ENCODE data around the gene PRIM1. TPM values are rescaled to one million over a fixed set of nuclear protein-coding genes. Genes with fewer than 3 reads are reported as not detected.

PRIM1 gene
- total and polyA plus RNA-seq, 2 of the 8 experiments (the other 6 are each of a cell fraction or from before 2014, with no cell fraction given): 52.4 to 61.9 TPM

DNA sequence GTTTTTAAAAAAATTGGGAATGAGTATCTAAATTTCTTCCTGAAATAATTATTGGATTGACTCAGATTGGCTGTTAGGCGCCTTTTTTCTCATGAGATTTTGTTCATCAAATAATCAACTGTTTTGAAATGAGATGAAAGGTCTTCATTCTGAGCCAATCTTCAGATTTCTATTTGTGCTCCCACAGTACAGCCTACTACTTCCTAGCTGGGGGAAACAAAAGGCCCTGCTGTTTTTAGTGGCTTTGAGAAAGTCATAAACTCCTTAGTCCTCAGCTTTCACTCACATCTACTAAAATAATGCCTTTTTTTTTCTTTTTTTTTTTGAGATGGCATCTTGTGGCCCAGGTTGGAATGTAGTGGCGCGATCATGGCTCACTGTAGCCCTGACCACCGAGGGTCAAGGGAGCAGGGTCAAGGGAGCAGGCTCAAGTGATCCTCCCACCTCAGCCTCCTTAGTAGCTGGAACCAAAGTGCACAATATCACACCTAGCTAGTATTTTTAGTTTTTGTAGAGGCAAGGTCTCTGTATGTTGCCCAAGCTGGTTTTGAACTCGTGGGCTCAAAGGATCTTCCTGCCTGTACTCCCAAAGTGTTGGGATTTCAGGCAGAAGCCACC, 42.3 kb downstream of the PRIM1 start:
- H3K4me2 ChIP-seq (ENCODE audit: insufficient read depth in 1 of 2, low read depth in 2 of 2, low read length in 2 of 2): no peak overlapping the region
- no peak overlapping the region for H2BK120ac ChIP-seq (replicated peaks; ENCODE audit: low read depth, low read length)
- no peaks in the 10 kb centered on the region for H3K9me3 ChIP-seq (ENCODE audit: insufficient read depth in 2 of 2, low read depth in 1 of 2, low read length in 1 of 2)
- H3K14ac ChIP-seq (ENCODE audit: insufficient read length): no peak overlapping the region
- no peak overlapping the region for H3K27ac ChIP-seq (ENCODE audit: low read depth, low read length)
- no peak overlapping the region for H2BK15ac ChIP-seq (ENCODE audit: low read length)
- no peak overlapping the region for H2BK5ac ChIP-seq (ENCODE audit: low read depth, low read length)
- H2BK20ac ChIP-seq (ENCODE audit: low read length): no peak overlapping the region
- CTCF ChIA-PET (ENCODE audit: partially characterized antibody): interaction anchor here (0.6 to 1.5 kb wide), 6 partner anchors 14 to 411 kb away, joined by 3 to 5 read pairs (median 4); no protein-coding TSS in a partner anchor
- DNase-seq (ENCODE audit: low read depth in 1 of 2, low spot score in 2 of 2): no peak
- POLR2A ChIA-PET (ENCODE audit: partially characterized antibody): interaction anchor here (0.8 to 52.4 kb wide), 8 partner anchors 9 to 64 kb away, joined by 3 to 1406 read pairs (median 7); partner anchors contain the start of genes ATP5F1B, NACA, PRIM1 and PTGES3
- no peak overlapping the region for H3K4me3 ChIP-seq (ENCODE audit: extremely low read depth in 1 of 4, insufficient read depth in 2 of 4, low read depth in 3 of 4, low read length in 4 of 4)
- peaks cover 23 to 38% (median 30%) of the 10 kb centered on the region in 4 experiments for H3K36me3 ChIP-seq (ENCODE audit: control insufficient read depth in 2 of 4, insufficient read depth in 4 of 4, low read length in 3 of 4)
- H3K79me2 ChIP-seq (ENCODE audit: control insufficient read depth in 1 of 2, insufficient read depth in 2 of 2, low read length in 2 of 2): no peaks in the 10 kb centered on the region
- H2BK12ac ChIP-seq (ENCODE audit: low read depth, low read length): no peak overlapping the region
- no peaks in the 10 kb centered on the region for H3K4me1 ChIP-seq (replicated peaks in 1 of 4; ENCODE audit: control insufficient read depth in 3 of 4, insufficient read depth in 4 of 4, low read length in 3 of 4)
- H2AK5ac ChIP-seq (ENCODE audit: low read depth, low read length): no peak overlapping the region
- no peak overlapping the region for H4K91ac ChIP-seq (replicated peaks; ENCODE audit: insufficient read length, low read length)
- H3K23ac ChIP-seq (ENCODE audit: insufficient read length): no peak overlapping the region
- H3K18ac ChIP-seq (ENCODE audit: extremely low read depth, low read length): no peak overlapping the region
- no peaks in the 10 kb centered on the region for H3K23me2 ChIP-seq (ENCODE audit: low read depth, low read length)
- peaks cover 0 to 9% of the 10 kb centered on the region in 2 experiments for H4K20me1 ChIP-seq (replicated peaks in 1 of 2; ENCODE audit: control insufficient read depth in 1 of 2, insufficient read depth in 2 of 2, low read length in 2 of 2)
- no peak overlapping the region for H3K4ac ChIP-seq (replicated peaks; ENCODE audit: insufficient read length, low read depth, low read length)
- WGBS, 2 experiments (ENCODE audit: extremely low coverage in 1 of 2, insufficient coverage in 1 of 2, insufficient read length in 1 of 2, insufficient replicate concordance in 2 of 2, low coverage in 1 of 2, low lambda C conversion rate in 2 of 2, missing lambda C conversion rate in 1 of 2): 93% methylated on average over 5 of the region's 5 CpGs; no CpG with 5 or more reads in 1 of the 2 experiments
- FAIRE-seq: no peak
- no peak overlapping the region for H3K56ac ChIP-seq (replicated peaks; ENCODE audit: insufficient read length, low read depth, low read length)
- H4K5ac ChIP-seq (ENCODE audit: insufficient read length, low read depth, low read length): no peak overlapping the region
- H2AFZ ChIP-seq (ENCODE audit: low read length): no peak overlapping the region
- H3K79me1 ChIP-seq (ENCODE audit: low read depth, low read length): no peaks in the 10 kb centered on the region
- H3K9ac ChIP-seq (replicated peaks in 1 of 4; ENCODE audit: extremely low read depth in 1 of 4, low read depth in 3 of 4, low read length in 3 of 4): no peak overlapping the region
- H3K27me3 ChIP-seq (replicated peaks in 1 of 4; ENCODE audit: control insufficient read depth in 3 of 4, extremely low read depth in 1 of 4, insufficient read depth in 3 of 4, low read length in 3 of 4): no peaks in the 10 kb centered on the region
- no peak overlapping the region for H4K8ac ChIP-seq (ENCODE audit: extremely low read depth, insufficient read depth, low read length)
- TF ChIP-seq SP1 (IDR thresholded peaks at IDR 0.05; ENCODE audit: low read depth, low read length): no peak
- no peak for TF ChIP-seq RAD21 (IDR thresholded peaks at IDR 0.05 in 1 of 2, conservative IDR thresholded peaks at IDR 0.05 in 1 of 2; ENCODE audit: low read depth in 2 of 2, low read length in 2 of 2)
- TF ChIP-seq, protein P1, sequence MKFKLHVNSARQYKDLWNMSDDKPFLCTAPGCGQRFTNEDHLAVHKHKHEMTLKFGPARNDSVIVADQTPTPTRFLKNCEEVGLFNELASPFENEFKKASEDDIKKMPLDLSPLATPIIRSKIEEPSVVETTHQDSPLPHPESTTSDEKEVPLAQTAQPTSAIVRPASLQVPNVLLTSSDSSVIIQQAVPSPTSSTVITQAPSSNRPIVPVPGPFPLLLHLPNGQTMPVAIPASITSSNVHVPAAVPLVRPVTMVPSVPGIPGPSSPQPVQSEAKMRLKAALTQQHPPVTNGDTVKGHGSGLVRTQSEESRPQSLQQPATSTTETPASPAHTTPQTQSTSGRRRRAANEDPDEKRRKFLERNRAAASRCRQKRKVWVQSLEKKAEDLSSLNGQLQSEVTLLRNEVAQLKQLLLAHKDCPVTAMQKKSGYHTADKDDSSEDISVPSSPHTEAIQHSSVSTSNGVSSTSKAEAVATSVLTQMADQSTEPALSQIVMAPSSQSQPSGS (IDR thresholded peaks at IDR 0.05; ENCODE audit: low read length): no peak
- no peak for TF ChIP-seq GTF2F1 (IDR thresholded peaks at IDR 0.05; ENCODE audit: borderline replicate concordance, low read depth, low read length)
- no peak for TF ChIP-seq ASH2L (IDR thresholded peaks at IDR 0.05; ENCODE audit: low read length)
- no peak for TF ChIP-seq EGR1 (IDR thresholded peaks at IDR 0.05; ENCODE audit: borderline replicate concordance, low read depth, low read length)
- no peak for TF ChIP-seq CTBP2 (IDR thresholded peaks at IDR 0.05; ENCODE audit: borderline replicate concordance, insufficient read depth, insufficient read length, low read length)
- TF ChIP-seq TCF12 (IDR thresholded peaks at IDR 0.05; ENCODE audit: low read depth, low read length): no peak
- no peak for TF ChIP-seq RBBP5 (IDR thresholded peaks at IDR 0.05; ENCODE audit: borderline replicate concordance, low read depth, low read length)
- TF ChIP-seq, protein P2, sequence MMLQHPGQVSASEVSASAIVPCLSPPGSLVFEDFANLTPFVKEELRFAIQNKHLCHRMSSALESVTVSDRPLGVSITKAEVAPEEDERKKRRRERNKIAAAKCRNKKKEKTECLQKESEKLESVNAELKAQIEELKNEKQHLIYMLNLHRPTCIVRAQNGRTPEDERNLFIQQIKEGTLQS (IDR thresholded peaks at IDR 0.05; ENCODE audit: insufficient read depth, low read depth, low read length): no peak
